SK-N-SH treated with all-trans-retinoic acid at 6 μM for 48 hours (cell line): ENCODE measurements around the gene ELMOD3.
"Not testable (repeated sequence)": the region's sequence is repeated elsewhere in the genome, so short reads cannot be mapped to it uniquely, and the experiment has no call there.

Experiments used
- ATAC-seq: fragments of 200-7000 bp; cut with Tn5 transposase; 3 replicates; pipeline ENCODE4 v1.9.1; 2020; ENCODE audit warnings: mild to moderate bottlenecking, moderate library complexity
- ARNTL ChIP-seq: fragments of 450-650 bp; formaldehyde crosslinking; IDR thresholded peaks from 2 replicates; pipeline ENCODE4 v1.5.0; 2020; ENCODE audit warnings: low read depth, mild to moderate bottlenecking, moderate library complexity, borderline replicate concordance
- BACH2 ChIP-seq: fragments of 250-450 bp; sonication (Bioruptor Pico); IDR thresholded peaks from 2 replicates; pipeline ENCODE4 v1.9.0; 2021; ENCODE audit warnings: mild to moderate bottlenecking, borderline replicate concordance
- CSDC2 ChIP-seq: fragments of 250-450 bp; sonication (Bioruptor Pico); IDR thresholded peaks from 2 replicates; pipeline ENCODE4 v1.5.0; 2020; ENCODE audit warnings: mild to moderate bottlenecking, moderate library complexity
- GLIS3 ChIP-seq: fragments of 250-450 bp; sonication (Bioruptor Pico); IDR thresholded peaks from 2 replicates; pipeline ENCODE4 v1.5.0; 2020; ENCODE audit warnings: mild to moderate bottlenecking, moderate library complexity
- ISL1 ChIP-seq: fragments of 250-450 bp; sonication (Bioruptor Pico); IDR thresholded peaks from 2 replicates; pipeline ENCODE4 v2.1.2; 2022; ENCODE audit warnings: mild to moderate bottlenecking, moderate library complexity
- OSR1 ChIP-seq: fragments of 250-450 bp; sonication (Bioruptor Pico); IDR thresholded peaks from 2 replicates; pipeline ENCODE4 v1.8.0; 2022; ENCODE audit warnings: moderate library complexity, mild to moderate bottlenecking, inconsistent platforms
- POU6F1 ChIP-seq: fragments of 250-450 bp; sonication (Bioruptor Pico); IDR thresholded peaks from 2 replicates; pipeline ENCODE4 v1.8.0; 2021; ENCODE audit warnings: low read depth, mild to moderate bottlenecking, moderate library complexity, borderline replicate concordance
- PPARA ChIP-seq: fragments of 250-450 bp; sonication (Bioruptor Pico); IDR thresholded peaks from 2 replicates; pipeline ENCODE4 v1.5.0; 2020; ENCODE audit warnings: mild to moderate bottlenecking, borderline replicate concordance
- RARB ChIP-seq: fragments of 250-450 bp; sonication (Bioruptor Pico); IDR thresholded peaks from 2 replicates; pipeline ENCODE4 v1.8.0; 2021; ENCODE audit warnings: mild to moderate bottlenecking, moderate library complexity
- SNAI2 ChIP-seq: fragments of 250-450 bp; sonication (Bioruptor Pico); IDR thresholded peaks from 2 replicates; pipeline ENCODE4 v1.5.0; 2020; ENCODE audit warnings: mild to moderate bottlenecking, moderate library complexity
- TCF4 ChIP-seq: fragments of 250-450 bp; sonication (Bioruptor Pico); IDR thresholded peaks from 2 replicates; pipeline ENCODE4 v1.8.0; 2021; ENCODE audit warnings: mild to moderate bottlenecking, moderate library complexity, borderline replicate concordance
- TSHZ2 ChIP-seq: fragments of 250-450 bp; sonication (Bioruptor Pico); IDR thresholded peaks from 2 replicates; pipeline ENCODE4 v1.5.0; 2020; ENCODE audit warnings: mild to moderate bottlenecking, moderate library complexity
- ZC3H10 ChIP-seq: fragments of 250-450 bp; sonication (Bioruptor Pico); IDR thresholded peaks from 2 replicates; pipeline ENCODE4 v1.5.1; 2021; ENCODE audit warnings: mild to moderate bottlenecking, moderate library complexity
- ZFP3 ChIP-seq: fragments of 250-450 bp; sonication (Bioruptor Pico); IDR thresholded peaks from 2 replicates; pipeline ENCODE4 v1.5.0; 2020; ENCODE audit warnings: mild to moderate bottlenecking, moderate library complexity
- ZNF70 ChIP-seq: fragments of 450-650 bp; formaldehyde crosslinking; IDR thresholded peaks from 2 replicates; pipeline ENCODE4 v1.5.0; 2020; ENCODE audit warnings: mild to moderate bottlenecking, moderate library complexity
- ZNF8 ChIP-seq: fragments of 450-650 bp; formaldehyde crosslinking; IDR thresholded peaks from 2 replicates; pipeline ENCODE4 v1.5.0; 2020; ENCODE audit warnings: mild to moderate bottlenecking, moderate library complexity
- TF ChIP-seq, protein P1 (sequence below): fragments of 250-450 bp; sonication (Bioruptor Pico); IDR thresholded peaks from 2 replicates; pipeline ENCODE4 v1.8.0; 2020; ENCODE audit warnings: mild to moderate bottlenecking, moderate library complexity, borderline replicate concordance
- TF ChIP-seq, protein P2 (sequence below): fragments of 250-450 bp; sonication (Bioruptor Pico); IDR thresholded peaks from 2 replicates; pipeline ENCODE4 v1.5.1; 2021; ENCODE audit warnings: mild to moderate bottlenecking, moderate library complexity

Gene ELMOD3

DNA sequence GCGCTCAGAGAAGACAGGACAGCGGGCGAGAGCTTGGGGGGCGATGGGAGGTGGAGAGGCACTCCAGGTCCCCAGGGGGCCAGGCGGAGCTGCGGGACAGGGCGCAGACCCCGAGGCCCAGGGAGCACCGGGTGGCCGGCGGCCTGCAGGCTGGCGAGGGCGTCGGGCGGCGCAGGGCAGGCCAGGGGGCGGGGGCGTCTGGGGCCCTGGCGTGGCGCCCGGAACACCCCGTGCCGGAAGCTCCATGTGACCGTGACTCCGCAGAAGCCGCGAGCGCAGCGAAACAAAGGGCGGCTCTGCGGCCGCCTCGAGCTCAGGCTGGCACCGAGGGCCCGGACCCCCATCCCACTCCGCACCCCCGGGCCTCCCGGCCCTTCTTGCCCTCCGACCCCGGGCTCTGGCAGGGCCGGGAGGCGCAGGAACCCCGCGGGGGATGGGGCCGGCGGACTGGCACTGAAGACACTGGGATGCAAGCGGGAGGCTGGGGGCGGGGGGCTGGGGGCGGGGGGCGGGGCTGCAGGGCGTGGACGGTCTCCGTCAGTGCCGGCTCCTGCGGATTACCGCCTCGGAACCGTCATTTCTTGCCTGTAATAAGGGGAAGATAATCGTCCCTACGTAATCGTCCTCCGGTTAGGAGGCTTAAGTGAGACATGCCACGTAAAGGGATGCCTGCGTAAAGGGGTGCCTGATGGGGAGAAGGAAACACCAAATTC lies 83.1 kb downstream of the ELMOD3 start:
- TF ChIP-seq BACH2 (CRISPR knock-in tag) (peak; percentile 73; the same call in 1 of the 2 replicates), CSDC2 (CRISPR knock-in tag) (no peak; the same call in 1 of the 2 replicates), TSHZ2 (CRISPR knock-in tag) (peak; percentile 40; the same call in 1 of the 2 replicates)
- peak; percentile 76 for ATAC-seq

GRCh38 chr2:85438201-85439024 lies 83.8 kb downstream of the ELMOD3 start:
- TF ChIP-seq TCF4 (CRISPR knock-in tag) (no peak), OSR1 (CRISPR knock-in tag) (no peak), PPARA (no peak), ZC3H10 (CRISPR knock-in tag) (no peak), POU6F1 (no peak), GLIS3 (no peak), ISL1 (CRISPR knock-in tag) (no peak), ZNF70 (CRISPR knock-in tag) (no peak), ARNTL (CRISPR knock-in tag) (no peak), ZFP3 (CRISPR knock-in tag) (no peak), ZNF8 (CRISPR knock-in tag) (no peak)
- TF ChIP-seq, protein P1, sequence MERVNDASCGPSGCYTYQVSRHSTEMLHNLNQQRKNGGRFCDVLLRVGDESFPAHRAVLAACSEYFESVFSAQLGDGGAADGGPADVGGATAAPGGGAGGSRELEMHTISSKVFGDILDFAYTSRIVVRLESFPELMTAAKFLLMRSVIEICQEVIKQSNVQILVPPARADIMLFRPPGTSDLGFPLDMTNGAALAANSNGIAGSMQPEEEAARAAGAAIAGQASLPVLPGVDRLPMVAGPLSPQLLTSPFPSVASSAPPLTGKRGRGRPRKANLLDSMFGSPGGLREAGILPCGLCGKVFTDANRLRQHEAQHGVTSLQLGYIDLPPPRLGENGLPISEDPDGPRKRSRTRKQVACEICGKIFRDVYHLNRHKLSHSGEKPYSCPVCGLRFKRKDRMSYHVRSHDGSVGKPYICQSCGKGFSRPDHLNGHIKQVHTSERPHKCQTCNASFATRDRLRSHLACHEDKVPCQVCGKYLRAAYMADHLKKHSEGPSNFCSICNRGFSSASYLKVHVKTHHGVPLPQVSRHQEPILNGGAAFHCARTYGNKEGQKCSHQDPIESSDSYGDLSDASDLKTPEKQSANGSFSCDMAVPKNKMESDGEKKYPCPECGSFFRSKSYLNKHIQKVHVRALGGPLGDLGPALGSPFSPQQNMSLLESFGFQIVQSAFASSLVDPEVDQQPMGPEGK (CRISPR knock-in tag) = no peak
- peak; percentile 12 for ATAC-seq

- TF ChIP-seq RARB = no peak
- TF ChIP-seq, protein P2, sequence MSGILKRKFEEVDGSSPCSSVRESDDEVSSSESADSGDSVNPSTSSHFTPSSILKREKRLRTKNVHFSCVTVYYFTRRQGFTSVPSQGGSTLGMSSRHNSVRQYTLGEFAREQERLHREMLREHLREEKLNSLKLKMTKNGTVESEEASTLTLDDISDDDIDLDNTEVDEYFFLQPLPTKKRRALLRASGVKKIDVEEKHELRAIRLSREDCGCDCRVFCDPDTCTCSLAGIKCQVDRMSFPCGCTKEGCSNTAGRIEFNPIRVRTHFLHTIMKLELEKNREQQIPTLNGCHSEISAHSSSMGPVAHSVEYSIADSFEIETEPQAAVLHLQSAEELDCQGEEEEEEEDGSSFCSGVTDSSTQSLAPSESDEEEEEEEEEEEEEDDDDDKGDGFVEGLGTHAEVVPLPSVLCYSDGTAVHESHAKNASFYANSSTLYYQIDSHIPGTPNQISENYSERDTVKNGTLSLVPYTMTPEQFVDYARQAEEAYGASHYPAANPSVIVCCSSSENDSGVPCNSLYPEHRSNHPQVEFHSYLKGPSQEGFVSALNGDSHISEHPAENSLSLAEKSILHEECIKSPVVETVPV (CRISPR knock-in tag) = no peak
- no peak for TF ChIP-seq ZNF70 (CRISPR knock-in tag)
- no peak for TF ChIP-seq TCF4 (CRISPR knock-in tag)
- TF ChIP-seq ZNF8 (CRISPR knock-in tag) = no peak
- TF ChIP-seq TSHZ2 (CRISPR knock-in tag) = no peak
- TF ChIP-seq SNAI2 (CRISPR knock-in tag) = no peak
- no peak for TF ChIP-seq POU6F1
- TF ChIP-seq ZFP3 (CRISPR knock-in tag) = no peak
- TF ChIP-seq CSDC2 (CRISPR knock-in tag) = no peak
- no peak for ATAC-seq
Observed at GRCh38 chr2:85439025-85439472, 84.5 kb downstream of the ELMOD3 start.

DNA sequence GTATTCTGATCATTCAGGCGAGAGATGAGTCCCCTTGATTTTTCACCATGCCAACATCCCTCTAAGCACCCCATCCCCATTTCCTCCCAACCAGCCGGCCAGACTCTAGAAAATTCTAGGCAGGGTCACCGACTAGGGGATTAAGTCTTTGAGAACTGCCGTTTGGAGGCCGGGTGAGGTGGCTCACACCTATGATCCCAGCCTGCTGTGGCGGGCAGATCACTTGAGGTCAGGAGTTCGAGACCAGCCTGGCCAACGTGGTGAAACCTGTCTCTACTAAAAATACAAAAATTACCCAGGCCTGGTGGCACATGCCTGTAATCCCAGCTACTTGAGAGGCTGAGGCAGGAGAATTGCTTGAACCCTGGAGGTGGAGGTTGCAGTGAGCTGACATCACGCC lies 85.0 kb downstream of the ELMOD3 start:
- ATAC-seq = not testable (repeated sequence)
